GM18873 (cell line): ENCODE results near the gene COL6A3.

Experiments
- ATAC-seq: cut with Tn5 transposase; IDR thresholded peaks from one replicate; pipeline ENCODE4 v1.9.1; 2021; ENCODE audit warnings: mild to moderate bottlenecking, moderate library complexity, moderate number of reproducible peaks; ENCODE audit not compliant: unreplicated experiment, low FRiP score

COL6A3 gene

GRCh38 chr2:237441605-237442274 is 27.8 kb upstream of the COL6A3 start:
- no peak for ATAC-seq

GRCh38 chr2:237440819-237441281 is 26.9 kb upstream of the COL6A3 start:
- no peak for ATAC-seq

- ATAC-seq = no peak
Measured at GRCh38 chr2:237438080-237438940, 24.3 kb upstream of the COL6A3 start.

- ATAC-seq = no peak
Measured at GRCh38 chr2:237437566-237437965, 23.6 kb upstream of the COL6A3 start.

GRCh38 chr2:237435844-237436587 is 22.1 kb upstream of the COL6A3 start:
- ATAC-seq = no peak

- no peak for ATAC-seq
Measured at GRCh38 chr2:237434866-237435311, 20.9 kb upstream of the COL6A3 start.

GRCh38 chr2:237433920-237434676 is 20.1 kb upstream of the COL6A3 start:
- no peak for ATAC-seq

GRCh38 chr2:237432484-237433092 is 18.6 kb upstream of the COL6A3 start:
- ATAC-seq = no peak

- no peak for ATAC-seq
Measured at GRCh38 chr2:237431837-237432236, 17.9 kb upstream of the COL6A3 start.

- ATAC-seq = no peak
Measured at GRCh38 chr2:237431372-237431771, 17.4 kb upstream of the COL6A3 start.

- ATAC-seq = no peak
Measured at GRCh38 chr2:237430861-237431260, 16.9 kb upstream of the COL6A3 start.

GRCh38 chr2:237429753-237430152 is 15.8 kb upstream of the COL6A3 start:
- no peak for ATAC-seq

GRCh38 chr2:237427769-237428506 is 14.0 kb upstream of the COL6A3 start:
- no peak for ATAC-seq

GRCh38 chr2:237426517-237426916 is 12.6 kb upstream of the COL6A3 start:
- ATAC-seq = no peak

GRCh38 chr2:237425320-237425719 is 11.4 kb upstream of the COL6A3 start:
- ATAC-seq = no peak

- no peak for ATAC-seq
Measured at GRCh38 chr2:237424544-237424943, 10.6 kb upstream of the COL6A3 start.

- no peak for ATAC-seq
Measured at GRCh38 chr2:237423891-237424290, 9.9 kb upstream of the COL6A3 start.

GRCh38 chr2:237422309-237422708 is 8.3 kb upstream of the COL6A3 start:
- ATAC-seq = no peak

GRCh38 chr2:237421542-237422116 is 7.7 kb upstream of the COL6A3 start:
- ATAC-seq = no peak
